ENCODE data around the gene POLR2J3.
"Not testable (repeated sequence)": the region's sequence is repeated elsewhere in the genome, so short reads cannot be mapped to it uniquely, and the experiment has no call there.

GRCh38 chr7:102532127-102532526 is 40.3 kb downstream of the POLR2J3 start:
- TF ChIP-seq, protein P1, sequence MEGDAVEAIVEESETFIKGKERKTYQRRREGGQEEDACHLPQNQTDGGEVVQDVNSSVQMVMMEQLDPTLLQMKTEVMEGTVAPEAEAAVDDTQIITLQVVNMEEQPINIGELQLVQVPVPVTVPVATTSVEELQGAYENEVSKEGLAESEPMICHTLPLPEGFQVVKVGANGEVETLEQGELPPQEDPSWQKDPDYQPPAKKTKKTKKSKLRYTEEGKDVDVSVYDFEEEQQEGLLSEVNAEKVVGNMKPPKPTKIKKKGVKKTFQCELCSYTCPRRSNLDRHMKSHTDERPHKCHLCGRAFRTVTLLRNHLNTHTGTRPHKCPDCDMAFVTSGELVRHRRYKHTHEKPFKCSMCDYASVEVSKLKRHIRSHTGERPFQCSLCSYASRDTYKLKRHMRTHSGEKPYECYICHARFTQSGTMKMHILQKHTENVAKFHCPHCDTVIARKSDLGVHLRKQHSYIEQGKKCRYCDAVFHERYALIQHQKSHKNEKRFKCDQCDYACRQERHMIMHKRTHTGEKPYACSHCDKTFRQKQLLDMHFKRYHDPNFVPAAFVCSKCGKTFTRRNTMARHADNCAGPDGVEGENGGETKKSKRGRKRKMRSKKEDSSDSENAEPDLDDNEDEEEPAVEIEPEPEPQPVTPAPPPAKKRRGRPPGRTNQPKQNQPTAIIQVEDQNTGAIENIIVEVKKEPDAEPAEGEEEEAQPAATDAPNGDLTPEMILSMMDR (IDR thresholded peaks at IDR 0.05; ENCODE audit: extremely low read depth in 1 of 2, insufficient read depth in 1 of 2, low read depth in 1 of 2, low read length in 2 of 2) = not testable (repeated sequence)
- TF ChIP-seq POLR2A (IDR thresholded peaks at IDR 0.05; ENCODE audit: low read depth, low read length); POLR2AphosphoS5 (IDR thresholded peaks at IDR 0.05; ENCODE audit: insufficient read depth, low read depth, low read length); EZH2 (IDR thresholded peaks at IDR 0.05; ENCODE audit: borderline replicate concordance, low read depth, low read length, severe bottlenecking): not testable (repeated sequence)
